Fibroblast of skin of left biceps (primary cell): ENCODE results near the gene PHF24.

Source experiments
- DNase-seq, 2 experiments: peaks; one replicate each; pipeline ENCODE4 v3.0.0-alpha.2; 2013; ENCODE audit warnings: low read depth in 2 of 2

Gene PHF24

DNA sequence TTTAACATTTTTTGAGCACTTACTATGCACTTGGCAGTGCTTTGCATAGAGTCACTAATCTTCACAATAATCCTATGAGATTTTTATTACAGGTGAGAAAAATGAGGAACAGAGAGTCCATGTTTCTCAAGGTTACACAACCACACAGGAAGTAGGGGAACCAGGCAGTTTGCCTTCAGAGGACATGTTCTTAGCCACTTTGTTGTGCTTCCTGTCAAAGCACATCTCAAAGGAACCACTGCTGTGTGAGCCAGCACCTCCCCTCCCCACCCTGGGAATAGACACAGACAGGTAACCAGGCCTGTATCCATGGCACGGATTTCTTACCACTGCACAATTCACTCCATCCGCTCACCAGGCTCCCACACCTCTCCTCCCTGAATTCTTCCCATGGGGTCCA is 25.1 kb downstream of the PHF24 start:
- DNase-seq: no peak

DNA sequence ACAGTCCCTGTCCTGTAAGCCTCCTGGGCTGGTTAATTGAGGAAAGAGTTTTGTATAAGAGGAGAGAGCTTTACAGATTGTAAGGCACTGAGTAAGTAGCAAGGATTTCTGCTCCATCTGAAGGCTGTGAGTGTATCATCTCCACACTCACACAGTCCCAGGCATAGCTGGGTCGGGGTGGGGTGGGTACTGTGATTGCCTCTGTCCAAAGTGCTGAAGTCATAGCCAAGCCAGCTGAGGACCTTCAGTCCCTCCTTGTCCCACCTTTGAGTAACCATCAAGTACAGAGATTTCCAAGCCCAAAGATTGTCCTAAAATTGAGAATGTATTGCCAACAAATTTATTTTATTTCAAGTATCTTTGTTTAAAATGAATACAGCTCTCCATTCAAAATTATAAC is 26.0 kb downstream of the PHF24 start:
- no peak for DNase-seq

DNA sequence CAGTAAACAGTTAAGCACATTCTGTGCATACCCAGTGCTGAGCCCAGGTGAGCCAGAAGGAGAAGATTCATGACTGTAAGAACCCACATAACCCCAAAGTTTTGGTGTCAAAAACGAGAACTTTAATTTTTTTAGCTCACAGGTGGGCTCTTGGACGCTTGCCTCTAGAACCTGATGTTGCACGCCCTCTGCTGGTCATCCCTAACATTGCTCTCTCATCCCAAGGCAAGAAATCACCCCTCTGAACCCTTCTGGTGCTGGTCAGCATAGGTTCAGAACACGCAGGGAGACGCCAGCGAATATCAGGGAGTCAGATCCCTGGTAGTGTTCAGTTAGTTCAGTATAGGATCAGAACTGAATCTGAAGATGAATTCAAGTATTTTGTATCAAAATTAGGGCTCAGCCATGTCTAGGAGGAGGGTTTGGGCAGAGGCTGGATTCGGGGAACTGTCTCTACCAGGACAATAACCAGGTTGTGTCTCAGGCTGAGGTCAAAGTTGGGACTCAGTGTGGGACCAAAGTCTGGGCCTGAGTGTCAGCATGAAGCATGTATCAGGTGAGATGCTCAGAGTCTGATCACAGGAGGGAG is 27.3 kb downstream of the PHF24 start:
- DNase-seq: no peak

DNA sequence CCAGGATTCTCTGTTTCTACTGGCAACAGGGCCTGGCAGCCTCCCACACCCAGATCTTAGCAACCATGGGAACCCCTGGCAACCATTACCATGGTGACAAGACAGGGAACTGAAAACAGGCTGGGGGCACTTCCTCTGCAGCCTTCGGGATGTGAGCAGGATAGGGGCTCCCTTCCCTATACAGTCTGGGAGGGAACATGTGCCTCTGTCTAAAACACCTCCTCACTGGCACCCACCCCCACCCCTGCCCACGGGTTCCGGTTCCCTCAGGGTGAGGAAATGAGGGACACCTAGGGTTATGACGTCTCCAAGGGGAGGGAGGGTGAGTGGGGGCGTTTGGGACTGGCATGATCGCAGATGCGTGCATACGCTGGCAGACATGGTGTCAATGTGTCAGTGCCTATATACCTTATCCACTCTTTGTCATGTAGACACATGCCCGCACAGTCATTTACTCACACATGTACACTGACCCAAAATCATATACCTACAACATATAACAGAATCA is 28.5 kb downstream of the PHF24 start:
- no peak for DNase-seq

DNA sequence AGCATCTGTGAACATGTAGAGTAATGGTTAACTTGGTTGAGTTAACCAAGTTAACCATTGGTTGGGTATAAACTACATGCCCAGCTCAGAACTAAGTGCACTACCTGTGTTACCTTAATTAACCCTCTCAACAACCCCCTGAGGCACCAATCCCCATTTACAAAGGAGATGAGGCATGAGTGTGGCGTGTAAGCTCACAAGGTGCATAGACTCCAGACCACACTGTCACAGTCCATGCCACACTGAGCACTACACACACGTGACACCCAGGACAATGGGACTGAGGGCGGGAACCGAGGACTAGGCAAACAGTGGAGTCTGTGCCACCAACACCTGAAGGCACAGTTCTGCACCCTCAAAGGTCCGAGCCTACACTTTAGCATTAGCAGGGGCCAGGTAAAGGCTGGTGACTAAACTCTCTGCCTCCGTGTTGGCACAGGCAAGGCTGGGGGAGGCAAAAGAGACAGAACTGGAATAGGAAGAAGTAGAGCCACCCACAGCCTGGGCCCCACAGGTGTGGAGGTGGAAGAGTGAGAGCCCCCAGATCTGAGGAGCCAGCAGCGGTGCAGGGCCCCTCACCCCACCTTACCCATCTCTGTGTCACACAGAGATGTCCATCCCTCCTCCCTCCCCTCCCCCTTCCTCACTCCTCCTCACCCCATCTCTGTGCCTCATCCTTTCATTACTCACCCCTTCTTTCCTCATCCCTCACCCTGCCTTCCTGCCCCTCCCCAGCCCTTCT is 29.2 kb downstream of the PHF24 start:
- DNase-seq: no peak

DNA sequence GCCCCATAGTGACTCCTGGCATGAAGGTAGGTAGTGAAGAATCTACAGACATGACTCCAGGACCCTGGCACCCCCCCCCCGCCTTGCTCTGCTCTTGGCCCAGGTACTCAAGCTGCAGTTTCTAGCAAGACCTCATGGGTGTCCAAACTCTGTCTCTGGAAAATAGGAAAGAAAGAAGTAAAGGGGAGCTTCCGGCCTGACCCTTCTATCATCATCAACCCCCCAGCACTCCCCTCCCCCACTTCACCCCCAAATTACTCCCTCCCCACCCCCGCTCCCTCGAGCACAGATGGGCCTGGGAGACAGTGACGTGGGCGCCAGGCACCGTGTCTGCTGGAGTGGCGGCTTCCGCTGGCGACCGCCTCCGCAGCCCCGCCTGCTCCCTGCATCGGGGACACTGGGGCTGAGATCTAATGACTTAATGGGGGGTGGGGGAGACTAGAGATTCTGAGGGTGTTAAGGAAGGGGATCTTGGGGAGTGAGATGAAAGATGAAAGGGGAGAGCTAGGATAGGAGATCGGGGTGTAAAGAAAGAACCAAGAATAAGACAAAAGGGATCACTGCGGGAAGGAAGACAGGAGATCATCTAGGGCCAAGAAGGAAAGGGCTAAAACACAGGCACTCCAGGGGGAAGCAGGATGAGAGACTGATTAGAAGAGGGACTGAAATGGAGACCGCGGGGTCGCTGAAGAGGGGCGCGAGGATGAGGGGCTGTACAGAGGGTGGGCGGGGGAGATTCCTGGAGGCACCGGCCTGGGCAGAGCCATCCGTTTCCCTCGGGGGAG is 30.3 kb downstream of the PHF24 start:
- no peak for DNase-seq

DNA sequence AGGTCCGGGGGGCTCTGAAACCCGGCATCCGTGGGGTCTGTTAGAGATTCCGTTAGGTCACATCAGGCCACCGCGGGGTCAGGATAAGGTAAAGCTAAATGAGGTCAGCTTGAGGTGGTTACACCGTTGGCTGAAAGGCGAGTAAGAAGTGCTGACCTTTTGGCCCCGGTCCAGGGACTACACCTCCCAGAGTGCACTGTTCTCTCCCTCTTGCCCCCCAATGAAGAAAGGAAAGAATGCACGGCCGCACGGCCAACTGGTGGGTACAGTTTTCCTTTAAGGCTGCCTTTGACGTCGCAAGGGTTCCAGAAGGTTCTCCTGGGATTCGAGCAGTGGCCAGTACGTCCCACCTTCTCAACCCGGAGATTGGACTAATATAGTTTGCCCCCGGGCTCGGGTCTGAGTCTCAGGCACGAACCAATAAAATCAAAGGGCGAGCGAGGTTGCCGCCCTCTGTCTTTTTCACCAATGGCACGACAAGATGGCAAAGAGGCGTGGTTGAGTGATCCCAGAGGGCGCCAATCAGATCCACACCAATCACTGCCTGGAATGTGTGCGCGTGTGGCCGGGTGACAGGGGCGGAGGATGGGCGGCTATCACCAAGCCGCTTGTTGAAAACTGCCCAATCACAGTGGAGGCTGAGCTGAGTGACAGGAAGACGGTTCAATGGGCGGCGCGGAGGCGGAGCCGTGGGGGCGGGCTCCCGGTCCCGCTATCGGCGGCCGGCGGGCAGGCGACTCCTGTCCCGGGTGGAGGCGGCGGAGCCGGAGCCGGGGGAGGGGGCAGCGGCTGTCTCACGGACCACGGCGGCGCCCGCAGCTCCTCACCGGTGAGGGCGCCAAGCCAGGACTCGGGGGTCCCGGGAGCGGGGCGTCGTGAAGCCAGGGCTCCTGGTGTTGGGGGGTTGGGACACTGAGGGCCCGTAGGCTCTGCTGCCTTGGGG is 31.2 kb downstream of the PHF24 start, which contains the start of gene DNAJB5:
Gene DNAJB5, plus strand, starts transcription at position 743 of the 943 bp plus-strand sequence. CDS start 886 bp downstream, outside the sequence.
- peak; percentile 99 for DNase-seq

DNA sequence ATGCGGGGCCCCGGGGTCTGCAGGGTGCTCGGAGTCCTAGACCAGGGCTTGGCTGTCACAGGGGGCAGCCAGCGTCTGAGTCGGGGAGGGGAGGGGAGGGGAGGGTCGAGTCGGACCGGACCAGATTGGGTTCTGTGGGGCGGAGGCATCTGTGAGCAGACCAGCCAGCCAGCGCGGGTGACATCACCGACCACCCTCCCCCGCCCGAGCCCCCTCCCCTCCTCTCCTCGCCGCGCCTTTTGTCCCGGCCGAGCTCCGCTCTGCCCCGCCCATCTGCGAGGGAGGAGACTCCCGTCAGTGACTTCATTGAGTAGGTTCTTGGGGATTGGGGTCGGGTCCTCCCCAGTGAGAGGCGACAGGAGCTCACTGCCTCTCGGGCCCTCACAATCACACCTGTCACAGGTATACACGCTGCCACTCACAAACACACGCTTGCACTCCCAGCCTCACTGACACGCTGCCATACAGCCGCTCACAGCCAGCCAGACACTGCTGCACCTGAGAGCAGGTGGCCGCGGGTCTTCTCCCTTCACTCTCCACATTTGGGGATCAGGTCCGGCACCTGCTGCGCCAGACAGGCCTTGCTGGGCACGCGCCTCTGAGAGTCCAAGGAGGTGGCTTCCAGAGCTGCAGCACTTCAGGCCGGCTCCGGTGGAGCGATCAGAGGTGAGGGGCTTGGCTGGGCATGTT is 32.0 kb downstream of the PHF24 start:
- no peak for DNase-seq

DNA sequence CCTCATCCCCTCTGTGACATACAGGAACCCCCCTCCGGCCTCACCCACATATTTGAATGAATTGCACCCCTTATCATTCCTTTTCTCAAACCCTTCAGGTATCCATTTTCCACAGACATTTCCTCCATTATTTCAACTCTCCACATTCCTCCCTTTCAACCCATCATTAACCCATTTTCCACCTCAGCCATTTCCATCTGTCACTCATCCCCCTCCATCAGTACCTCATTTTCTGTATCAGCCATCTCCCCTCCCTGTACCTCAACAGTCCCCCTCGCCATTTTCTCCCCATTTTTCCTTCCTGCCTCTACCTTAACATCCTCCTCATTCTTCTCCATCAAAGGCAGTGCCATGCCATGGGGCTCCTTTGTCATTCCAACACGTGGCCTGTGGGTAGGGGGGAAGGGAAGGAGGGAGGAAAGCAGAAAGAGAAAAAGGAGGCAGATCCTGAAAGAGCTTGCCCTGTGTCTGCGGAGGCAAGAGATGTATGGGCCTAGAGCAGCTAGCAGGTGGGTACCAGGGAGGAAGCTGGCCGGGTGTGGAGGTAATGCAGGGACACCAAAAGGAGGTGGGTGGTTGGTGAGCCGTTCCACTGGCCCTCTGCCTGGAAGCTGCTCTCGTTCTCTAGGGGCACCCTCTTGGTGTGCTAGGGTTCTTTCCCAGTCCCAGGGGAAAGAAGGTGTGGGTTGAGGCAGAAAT is 33.0 kb downstream of the PHF24 start:
- no peak for DNase-seq

DNA sequence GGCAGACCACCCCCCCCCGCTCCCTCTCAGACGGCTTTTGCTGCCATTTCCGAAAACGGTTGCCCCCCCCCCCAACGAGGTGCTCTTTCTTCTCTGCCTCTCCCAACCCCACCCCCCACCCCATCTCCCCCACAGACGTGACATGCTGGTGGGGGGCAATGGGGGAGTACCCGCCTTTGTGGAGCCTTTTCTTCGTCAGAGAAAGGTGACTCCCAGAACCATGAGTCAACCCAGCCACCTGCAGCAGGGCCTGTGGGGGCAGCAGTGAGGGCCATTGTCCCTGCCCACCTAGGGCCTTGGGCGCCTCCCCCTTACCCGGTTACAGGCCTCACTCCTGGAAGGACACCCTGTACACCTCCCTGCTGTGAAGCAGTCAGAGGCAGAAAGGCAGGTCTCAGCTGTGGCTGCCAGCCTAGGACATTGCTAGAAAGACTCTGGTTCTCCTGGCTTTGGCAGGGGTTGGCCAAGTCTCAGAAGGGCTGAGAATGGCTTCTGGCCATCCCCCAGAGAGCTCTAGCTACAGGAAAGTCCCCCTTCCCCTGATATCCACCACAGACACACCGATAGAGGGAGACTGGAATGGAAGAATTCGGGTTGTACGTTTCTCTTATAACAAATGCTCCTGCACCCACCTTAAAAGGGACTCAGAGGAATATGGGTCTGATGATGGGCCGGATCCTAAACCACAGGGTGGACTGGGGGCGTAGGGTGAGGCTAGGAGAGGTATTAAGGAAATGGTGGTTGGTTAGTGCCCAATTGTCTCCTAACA is 33.7 kb downstream of the PHF24 start:
- no peak for DNase-seq

DNA sequence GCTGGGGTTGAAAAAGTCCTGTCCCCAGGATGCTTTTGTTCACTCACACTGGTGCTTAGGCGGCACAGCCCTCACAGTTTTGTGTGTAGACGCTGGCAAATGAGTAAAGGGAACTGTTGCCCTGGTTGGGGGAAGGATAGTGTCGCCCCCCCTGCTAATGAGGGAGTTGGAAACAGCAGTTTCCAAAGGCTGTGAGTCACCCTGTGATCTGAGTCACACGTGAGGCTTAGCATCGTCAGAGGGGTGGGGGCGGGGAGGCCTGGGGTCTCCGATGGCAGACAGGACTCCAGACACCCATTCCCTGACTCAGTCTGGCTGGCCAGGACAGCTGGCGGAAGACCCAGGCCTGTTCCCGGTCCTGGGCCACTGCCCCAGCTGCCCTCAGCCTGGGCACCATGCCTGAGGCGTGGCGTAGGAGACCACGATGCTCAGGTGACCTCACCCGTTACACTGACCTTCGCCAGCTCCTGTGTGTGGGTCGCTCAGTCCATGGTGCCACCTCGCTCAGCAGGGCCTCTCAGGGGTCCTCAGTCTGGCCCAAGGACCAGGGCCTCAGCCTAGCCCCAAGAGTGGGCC is 34.4 kb downstream of the PHF24 start:
- peak; percentile 55 to 61 for DNase-seq

DNA sequence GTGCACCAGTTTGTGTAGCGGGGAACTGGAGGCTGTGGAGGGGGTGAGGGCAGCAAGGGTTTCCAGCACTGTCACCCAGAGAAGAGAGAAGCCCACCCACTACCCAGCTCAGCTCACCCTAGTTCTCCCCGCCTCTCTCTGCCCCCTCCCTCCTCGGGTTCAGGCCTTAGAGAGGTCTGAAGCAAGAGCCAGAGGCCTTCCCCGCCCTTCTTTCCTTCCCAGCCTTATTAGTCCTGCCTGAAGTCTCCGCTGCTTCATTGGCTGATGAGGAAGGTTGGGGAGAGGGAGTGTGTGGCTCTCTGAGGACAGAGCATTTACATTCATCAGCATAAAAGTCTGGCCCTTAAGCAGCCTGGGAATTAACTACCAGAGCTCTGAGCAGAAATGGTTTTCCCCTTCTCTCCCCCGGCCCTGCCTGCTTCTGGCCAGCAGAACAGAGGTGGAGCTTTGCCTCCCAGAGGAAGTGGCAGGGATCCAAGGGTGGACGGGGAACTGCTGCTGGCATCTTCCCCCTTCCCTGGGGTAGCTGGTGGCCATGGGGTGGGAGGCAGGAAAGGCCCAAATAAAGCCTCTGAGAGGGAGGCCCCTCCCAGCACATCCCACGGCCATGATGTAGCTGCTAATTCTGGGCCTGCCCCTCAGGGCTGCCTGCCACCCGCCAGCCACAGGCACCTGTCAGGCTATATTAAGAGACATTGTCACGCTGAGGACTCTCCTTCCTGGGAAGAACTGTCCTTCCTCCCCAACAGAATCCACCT is 35.6 kb downstream of the PHF24 start:
- no peak for DNase-seq

DNA sequence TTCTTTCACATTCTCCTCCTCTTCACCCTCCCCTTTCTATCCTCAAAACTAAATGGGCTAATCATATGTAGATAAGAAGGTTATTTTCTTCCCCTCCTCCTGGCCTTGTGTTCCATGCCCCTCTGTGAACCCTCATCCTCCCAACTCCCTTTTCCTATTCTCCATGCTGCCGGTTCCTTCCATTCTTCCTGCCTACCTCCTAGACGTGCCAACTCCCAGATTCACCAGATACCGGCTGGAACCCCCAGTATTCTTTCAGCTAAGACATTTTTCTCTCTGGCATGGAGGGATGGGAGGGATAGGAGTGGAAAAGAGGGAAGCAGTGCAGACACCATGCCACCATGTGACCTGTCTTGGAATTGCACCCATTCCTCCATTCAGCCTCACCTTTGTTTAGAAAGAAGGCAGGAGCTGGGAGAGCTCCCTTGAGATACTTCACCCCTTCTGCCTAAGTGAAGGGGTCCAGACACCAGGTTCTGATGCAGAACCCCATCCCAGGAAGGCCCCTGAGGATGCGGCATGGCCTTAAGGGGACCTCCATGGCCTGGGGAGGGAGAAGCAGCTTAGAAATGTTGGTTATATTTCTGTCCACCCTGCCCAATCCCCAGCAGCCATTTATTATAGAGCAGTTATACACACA is 36.3 kb downstream of the PHF24 start:
- no peak for DNase-seq

DNA sequence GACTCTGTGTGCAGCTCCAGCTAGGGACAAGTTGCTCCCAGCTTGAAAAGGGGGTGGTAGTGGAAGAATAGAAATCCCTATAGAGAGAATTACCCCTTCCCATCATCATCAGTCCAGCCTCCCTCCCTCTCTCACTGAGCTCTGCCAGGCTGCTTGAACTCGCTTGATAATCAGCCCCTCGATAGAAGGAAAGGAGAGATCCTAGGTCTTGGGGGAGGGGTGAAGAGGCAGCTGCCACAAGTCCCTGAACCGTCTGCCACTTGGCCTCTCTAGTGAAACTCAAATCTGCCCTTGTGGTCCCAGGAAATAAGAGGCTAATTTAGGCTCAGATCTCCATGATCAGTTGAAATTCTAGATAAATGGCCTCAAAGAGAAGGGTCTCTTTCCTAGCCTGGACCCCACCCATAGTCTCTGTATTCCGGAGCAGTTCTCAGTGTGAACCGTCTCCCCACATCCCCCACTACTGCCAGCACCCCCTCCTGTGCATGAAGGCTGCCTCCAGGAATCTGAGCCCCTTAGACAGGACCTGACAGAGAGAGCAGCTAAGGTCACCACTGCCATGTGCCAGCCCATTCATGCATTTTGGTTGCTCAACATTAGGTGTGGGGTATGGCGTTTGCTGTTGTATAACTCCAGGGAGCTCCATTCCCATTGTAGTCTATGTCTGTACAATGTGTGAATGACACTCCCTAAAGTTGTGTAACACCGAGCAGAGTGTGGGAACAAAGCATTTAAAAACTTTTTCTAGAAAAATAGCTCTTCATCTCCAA is 37.0 kb downstream of the PHF24 start:
- no peak for DNase-seq

DNA sequence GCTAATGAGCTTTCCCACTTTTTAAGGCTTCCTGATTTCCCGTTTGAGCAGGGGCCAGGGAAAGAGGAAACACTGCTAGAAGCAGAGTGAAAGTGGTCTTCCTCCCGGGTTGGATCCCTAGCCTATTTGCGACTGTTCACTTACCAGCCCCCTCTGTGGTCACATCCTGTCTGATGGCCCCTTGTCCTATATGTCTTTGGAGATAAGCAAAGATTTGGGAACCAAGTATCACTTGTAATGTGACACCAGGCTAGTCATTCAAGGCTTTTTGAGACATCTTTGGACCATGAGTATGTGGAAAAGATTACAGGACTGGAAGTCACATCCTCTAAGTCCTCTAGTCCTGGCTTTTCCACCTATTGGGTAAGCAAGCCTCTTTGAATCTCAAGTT is 37.6 kb downstream of the PHF24 start:
- no peak for DNase-seq

DNA sequence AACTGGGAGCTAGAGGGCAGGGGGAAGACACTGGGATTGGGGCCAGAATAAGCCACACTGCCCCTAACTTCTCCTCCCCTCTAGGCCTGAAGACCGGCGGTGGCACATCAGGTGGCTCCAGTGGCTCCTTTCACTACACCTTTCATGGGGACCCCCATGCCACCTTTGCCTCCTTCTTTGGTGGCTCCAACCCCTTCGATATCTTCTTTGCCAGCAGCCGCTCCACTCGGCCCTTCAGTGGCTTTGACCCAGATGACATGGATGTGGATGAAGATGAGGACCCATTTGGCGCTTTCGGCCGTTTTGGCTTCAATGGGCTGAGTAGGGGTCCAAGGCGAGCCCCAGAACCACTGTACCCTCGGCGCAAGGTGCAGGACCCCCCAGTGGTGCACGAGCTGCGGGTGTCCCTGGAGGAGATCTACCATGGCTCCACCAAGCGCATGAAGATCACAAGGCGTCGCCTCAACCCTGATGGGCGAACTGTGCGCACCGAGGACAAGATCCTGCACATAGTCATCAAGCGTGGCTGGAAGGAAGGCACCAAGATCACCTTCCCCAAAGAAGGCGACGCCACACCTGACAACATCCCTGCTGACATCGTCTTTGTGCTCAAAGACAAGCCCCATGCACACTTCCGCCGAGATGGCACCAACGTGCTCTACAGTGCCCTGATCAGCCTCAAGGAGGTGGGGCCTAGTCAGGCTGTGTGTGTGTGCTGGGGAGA is 38.3 kb downstream of the PHF24 start:
- DNase-seq: no peak
